Panc1 (cell line): ENCODE results near the gene CCDC88A. TPM values are rescaled to one million over a fixed set of nuclear protein-coding genes. Genes with fewer than 3 reads are reported as not detected.

ENCODE experiments used
- ATAC-seq: fragments of 200-7000 bp; cut with Tn5 transposase; 2 replicates; pipeline ENCODE4 v1.9.1; 2020; ENCODE audit warnings: mild to moderate bottlenecking, moderate library complexity
- BruUV-seq: library from RNA; stranded (reverse); fragments of 400-500 nt; replicated peaks from 2 replicates; lab custom pipeline; 2021; lab: Mats Ljungman, UMichigan
- CTCF ChIA-PET: fragments of 300-600 bp; sonication (Branson Sonifier 250); formaldehyde crosslinking; loops from one replicate; lab custom pipeline; 2022; ENCODE audit warnings: antibody characterized with exemption; lab: Charles Lee
- POLR2A ChIA-PET: fragments of 300-600 bp; sonication (Branson Sonifier 250); formaldehyde crosslinking; loops from one replicate; lab custom pipeline; 2022; ENCODE audit warnings: antibody characterized with exemption; lab: Charles Lee
- DNase-seq: peaks from one replicate; pipeline ENCODE4 v3.0.0-alpha.2; 2010; ENCODE audit warnings: low read depth, low spot score
- H3K27ac ChIP-seq: 2 replicates; pipeline ENCODE4 v1.5.1; 2011; ENCODE audit warnings: mild to moderate bottlenecking, low read length, inconsistent platforms
- H3K27me3 ChIP-seq: fragments of 200-500 bp; sonication (Bioruptor generic); 2 replicates; pipeline ENCODE4 v1.6.0; 2014; ENCODE audit warnings: low read length, inconsistent platforms; ENCODE audit not compliant: control insufficient read depth, insufficient read depth
- H3K36me3 ChIP-seq: fragments of 200-500 bp; sonication (Bioruptor generic); 2 replicates; pipeline ENCODE4 v1.5.1; 2014; ENCODE audit warnings: inconsistent platforms, mild to moderate bottlenecking, low read length, moderate library complexity; ENCODE audit not compliant: control insufficient read depth, insufficient read depth
- H3K4me1 ChIP-seq: 2 replicates; pipeline ENCODE4 v1.5.1; 2011; ENCODE audit warnings: inconsistent platforms, mild to moderate bottlenecking, low read length, moderate library complexity; ENCODE audit not compliant: control insufficient read depth, insufficient read depth
- H3K4me3 ChIP-seq, 2 experiments: 2 replicates each; pipeline ENCODE4 v1.5.1; 2011 to 2012; ENCODE audit warnings: low read depth in 2 of 2, low read length in 2 of 2, mild to moderate bottlenecking in 2 of 2, inconsistent platforms in 1 of 2, moderate library complexity in 1 of 2
- H3K9me3 ChIP-seq: fragments of 200-500 bp; sonication (Bioruptor generic); 2 replicates; pipeline ENCODE4 v1.5.1; 2014; ENCODE audit warnings: low read depth, mild to moderate bottlenecking, inconsistent platforms, low read length, moderate library complexity; ENCODE audit not compliant: control insufficient read depth, insufficient read depth
- POLR2AphosphoS5 ChIP-seq: IDR thresholded peaks from 2 replicates; pipeline ENCODE4 v1.6.1; 2012; ENCODE audit warnings: mild to moderate bottlenecking, low read depth, low read length, moderate library complexity
- REST ChIP-seq, 2 experiments: IDR thresholded peaks; 2 replicates each; pipeline ENCODE4 v1.6.1; 2011 to 2012; ENCODE audit warnings: low read depth in 2 of 2, control low read depth in 1 of 2, low read length in 1 of 2, mild to moderate bottlenecking in 1 of 2, moderate library complexity in 1 of 2; ENCODE audit not compliant: insufficient read depth in 1 of 2
- SIN3A ChIP-seq: IDR thresholded peaks from 2 replicates; pipeline ENCODE4 v1.6.1; 2012; ENCODE audit warnings: low read depth, mild to moderate bottlenecking, low read length, moderate library complexity, borderline replicate concordance; ENCODE audit not compliant: insufficient read depth
- TCF7L2 ChIP-seq: IDR thresholded peaks from 2 replicates; pipeline ENCODE4 v1.6.1; 2011; ENCODE audit warnings: mild to moderate bottlenecking, low read depth, low read length, inconsistent platforms
- in situ Hi-C: cut with HindIII; loops from 2 replicates; pipeline ENCODE4 v1.10.0; 2016; ENCODE audit warnings: low sequenced_read_pairs, low pct_unique_long_range_greater_than_20kb
- intact Hi-C: fragments of 100-400 bp; cut with micrococcal nuclease; formaldehyde crosslinking; loops from one replicate; pipeline ENCODE4 v1.10.0; 2022; ENCODE audit not compliant: unreplicated experiment
- total RNA-seq: library from RNA; stranded (reverse); gene quantifications from one replicate; pipeline ENCODE4 v1.2.1, GENCODE V29; 2021; ENCODE audit not compliant: unreplicated experiment
- TF ChIP-seq, protein P1 (sequence below): fragments of 450-650 bp; IDR thresholded peaks from 2 replicates; pipeline ENCODE4 v1.5.1; 2017; ENCODE audit warnings: mild to moderate bottlenecking

CCDC88A gene
- total RNA-seq, 1 experiment from 2014 or later = 99.8 TPM

GRCh38 chr2:55395724-55396605 is 23.7 kb downstream of the CCDC88A start:
- ChIA-PET POLR2A (interaction anchor here (0.6 kb wide), 1 partner anchor 170 kb away, joined by 5 read pairs; no protein-coding TSS in a partner anchor), CTCF (no interaction called here)
- intact Hi-C loops (no loop called here), in situ Hi-C loops (no loop called here)
- Histone ChIP-seq H3K4me3 (no peak overlapping the region), H3K4me1 (no peaks in the 10 kb centered on the region), H3K9me3 (no peaks in the 10 kb centered on the region), H3K27me3 (no peaks in the 10 kb centered on the region), H3K36me3 (peaks cover 2% of the 10 kb centered on the region; the same call in 1 of the 2 replicates), H3K27ac (no peak overlapping the region)
- no peak for ATAC-seq
- TF ChIP-seq SIN3A = no peak
- TF ChIP-seq POLR2AphosphoS5 = no peak
- TF ChIP-seq TCF7L2 = no peak
- TF ChIP-seq, protein P1, sequence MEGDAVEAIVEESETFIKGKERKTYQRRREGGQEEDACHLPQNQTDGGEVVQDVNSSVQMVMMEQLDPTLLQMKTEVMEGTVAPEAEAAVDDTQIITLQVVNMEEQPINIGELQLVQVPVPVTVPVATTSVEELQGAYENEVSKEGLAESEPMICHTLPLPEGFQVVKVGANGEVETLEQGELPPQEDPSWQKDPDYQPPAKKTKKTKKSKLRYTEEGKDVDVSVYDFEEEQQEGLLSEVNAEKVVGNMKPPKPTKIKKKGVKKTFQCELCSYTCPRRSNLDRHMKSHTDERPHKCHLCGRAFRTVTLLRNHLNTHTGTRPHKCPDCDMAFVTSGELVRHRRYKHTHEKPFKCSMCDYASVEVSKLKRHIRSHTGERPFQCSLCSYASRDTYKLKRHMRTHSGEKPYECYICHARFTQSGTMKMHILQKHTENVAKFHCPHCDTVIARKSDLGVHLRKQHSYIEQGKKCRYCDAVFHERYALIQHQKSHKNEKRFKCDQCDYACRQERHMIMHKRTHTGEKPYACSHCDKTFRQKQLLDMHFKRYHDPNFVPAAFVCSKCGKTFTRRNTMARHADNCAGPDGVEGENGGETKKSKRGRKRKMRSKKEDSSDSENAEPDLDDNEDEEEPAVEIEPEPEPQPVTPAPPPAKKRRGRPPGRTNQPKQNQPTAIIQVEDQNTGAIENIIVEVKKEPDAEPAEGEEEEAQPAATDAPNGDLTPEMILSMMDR = no peak
- no peak for TF ChIP-seq REST (IDR thresholded peaks at IDR 0.05; ENCODE audit: insufficient read depth in 1 of 2, low read depth in 2 of 2, low read length in 1 of 2)
- BruUV-seq = no TSS peak
- no peak for DNase-seq

DNA sequence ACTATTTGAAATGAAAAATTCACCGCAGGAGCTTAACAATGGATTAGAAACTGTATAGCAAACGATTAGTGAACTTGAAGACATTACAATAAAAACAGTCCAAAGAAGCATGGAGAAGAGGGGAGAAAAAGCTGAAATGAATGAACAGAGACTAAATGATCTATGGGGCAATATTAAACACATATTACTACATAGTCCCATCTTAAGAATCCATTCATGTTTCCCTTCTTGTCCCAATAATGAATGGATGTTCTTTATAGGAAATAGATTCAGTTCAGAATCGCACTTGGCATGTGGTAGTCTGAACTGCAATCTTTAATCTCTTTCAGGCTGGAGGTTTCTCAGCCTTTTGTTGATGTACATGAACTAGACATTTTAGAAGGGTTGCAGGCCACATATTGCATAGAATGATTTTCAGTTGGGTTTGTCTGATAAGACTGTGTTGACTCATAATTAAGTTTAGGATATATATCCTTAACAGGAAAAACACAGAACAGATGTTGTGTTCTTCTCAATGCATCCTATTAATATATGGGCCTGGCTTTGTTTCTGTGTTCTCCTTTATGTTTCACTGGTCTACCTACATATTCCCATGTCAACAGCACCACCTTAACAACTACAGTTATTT is 27.9 kb downstream of the CCDC88A start:
- ChIA-PET CTCF (no interaction called here), POLR2A (no interaction called here)
- H3K27me3 ChIP-seq = no peaks in the 10 kb centered on the region
- DNase-seq = no peak
- no peak overlapping the region for H3K4me3 ChIP-seq
- ATAC-seq = no peak
- TF ChIP-seq TCF7L2 (no peak), SIN3A (no peak), POLR2AphosphoS5 (no peak), REST (IDR thresholded peaks at IDR 0.05; ENCODE audit: insufficient read depth in 1 of 2, low read depth in 2 of 2, low read length in 1 of 2) (no peak)
- TF ChIP-seq, protein P1 = no peak
- no TSS peak for BruUV-seq
- H3K27ac ChIP-seq = no peak overlapping the region
- no peaks in the 10 kb centered on the region for H3K9me3 ChIP-seq
- H3K4me1 ChIP-seq = no peaks in the 10 kb centered on the region
- no peaks in the 10 kb centered on the region for H3K36me3 ChIP-seq
- intact Hi-C loops = no loop called here
- in situ Hi-C loops = no loop called here
